GM12878 (cell line): ENCODE measurements around the gene DPF3. TPM values are rescaled to one million over a fixed set of nuclear protein-coding genes. Genes with fewer than 3 reads are reported as not detected.

Source experiments
- ATF7 ChIP-seq: fragments of 450-650 bp; IDR thresholded peaks from 2 replicates; pipeline ENCODE4 v1.6.1; 2016; ENCODE audit warnings: low read depth, mild to moderate bottlenecking
- CBFB ChIP-seq: IDR thresholded peaks from 2 replicates; pipeline ENCODE4 v1.6.1; 2016; ENCODE audit warnings: antibody characterized with exemption, low read depth
- IRF4 ChIP-seq: IDR thresholded peaks from 2 replicates; pipeline ENCODE4 v1.6.1; 2011; ENCODE audit warnings: low read depth, low read length
- MYC ChIP-seq: IDR thresholded peaks from 2 replicates; pipeline ENCODE4 v1.6.1; 2011; ENCODE audit warnings: mild to moderate bottlenecking, low read length, moderate library complexity, inconsistent platforms; ENCODE audit not compliant: insufficient read depth, insufficient replicate concordance, insufficient read length, severe bottlenecking
- RB1 ChIP-seq: fragments of 450-650 bp; formaldehyde crosslinking; IDR thresholded peaks from 2 replicates; pipeline ENCODE4 v1.6.1; 2017; ENCODE audit warnings: mild to moderate bottlenecking, borderline replicate concordance
- RUNX3 ChIP-seq: IDR thresholded peaks from 2 replicates; pipeline ENCODE4 v1.6.1; 2012; ENCODE audit warnings: low read length, inconsistent platforms
- SMAD5 ChIP-seq: IDR thresholded peaks from 2 replicates; pipeline ENCODE4 v1.6.1; 2016; ENCODE audit warnings: antibody characterized with exemption, low read depth
- SMARCA5 ChIP-seq: fragments of 450-650 bp; IDR thresholded peaks from 2 replicates; pipeline ENCODE4 v1.6.1; 2017; ENCODE audit warnings: mild to moderate bottlenecking
- SPI1 ChIP-seq: IDR thresholded peaks from 2 replicates; pipeline ENCODE4 v1.6.1; 2011; ENCODE audit warnings: low read depth, mild to moderate bottlenecking, low read length, moderate library complexity, borderline replicate concordance; ENCODE audit not compliant: insufficient read depth
- STAT1 ChIP-seq: fragments of 450-650 bp; conservative IDR thresholded peaks from 2 replicates; pipeline ENCODE4 v1.6.1; 2014; ENCODE audit warnings: antibody characterized with exemption, mild to moderate bottlenecking
- TARDBP ChIP-seq: IDR thresholded peaks from 2 replicates; pipeline ENCODE4 v1.6.1; 2016; ENCODE audit warnings: borderline replicate concordance
- ZBED1 ChIP-seq: IDR thresholded peaks from 2 replicates; pipeline ENCODE4 v1.6.1; 2016; ENCODE audit warnings: borderline replicate concordance
- ZNF622 ChIP-seq: fragments of 450-650 bp; IDR thresholded peaks from 2 replicates; pipeline ENCODE4 v1.6.1; 2017; ENCODE audit warnings: mild to moderate bottlenecking, inconsistent platforms
- polyA plus RNA-seq, 11 experiments: library from polyadenylated mRNA; depleted of rRNA in 4 of 11; unstranded in 6 of 11; stranded (reverse) in 5 of 11; fragments of >200 nt; fragmentation: Nextera tagmentation in 4 of 11; fragmentation: Illumina TruSeq in 1 of 11; extraction: Ambion mirVana in 4 of 11; extraction: Trizol in 1 of 11; gene quantifications; 1 replicate in 1 of 11; 2 replicates in 10 of 11; pipeline versions ENCODE4 v1.2.1 to v1.2.3, GENCODE V29; 2011 to 2016; ENCODE audit warnings: inconsistent platforms in 2 of 11, missing spikeins in 2 of 11, low read depth in 1 of 11
- total RNA-seq, 4 experiments: library from RNA; depleted of rRNA in 3 of 4; stranded (reverse); fragments of >200 nt in 3 of 4; fragmentation: Illumina TruSeq in 1 of 4; extraction: Trizol in 1 of 4; gene quantifications; 2 replicates each; pipeline versions ENCODE4 v1.2.1 to v1.2.3, GENCODE V29; 2013 to 2021
- TF ChIP-seq, protein P1 (sequence below): fragments of 450-650 bp; IDR thresholded peaks from 2 replicates; pipeline ENCODE4 v1.6.1; 2017; ENCODE audit warnings: low read depth, mild to moderate bottlenecking, moderate library complexity
- TF ChIP-seq, protein P2 (sequence below): fragments of 450-650 bp; conservative IDR thresholded peaks from 2 replicates; pipeline ENCODE4 v1.6.1; 2017; ENCODE audit warnings: mild to moderate bottlenecking, moderate library complexity
- TF ChIP-seq, protein P3 (sequence below): fragments of 450-650 bp; formaldehyde crosslinking; IDR thresholded peaks from 2 replicates; pipeline ENCODE4 v1.4.0; 2020; ENCODE audit warnings: mild to moderate bottlenecking, moderate library complexity
- TF ChIP-seq, protein P4 (sequence below): fragments of 450-650 bp; IDR thresholded peaks from 2 replicates; pipeline ENCODE4 v1.6.1; 2017; ENCODE audit warnings: mild to moderate bottlenecking
- TF ChIP-seq, protein P5 (sequence below): fragments of 450-650 bp; formaldehyde crosslinking; IDR thresholded peaks from 2 replicates; pipeline ENCODE4 v1.4.0; 2022; ENCODE audit warnings: mild to moderate bottlenecking, moderate library complexity

Gene DPF3
- total and polyA plus RNA-seq, 10 of the 15 experiments (the other 5 are each of a cell fraction or from before 2014, with no cell fraction given) = 0.69 to 8.0 (median 2.2) TPM

DNA sequence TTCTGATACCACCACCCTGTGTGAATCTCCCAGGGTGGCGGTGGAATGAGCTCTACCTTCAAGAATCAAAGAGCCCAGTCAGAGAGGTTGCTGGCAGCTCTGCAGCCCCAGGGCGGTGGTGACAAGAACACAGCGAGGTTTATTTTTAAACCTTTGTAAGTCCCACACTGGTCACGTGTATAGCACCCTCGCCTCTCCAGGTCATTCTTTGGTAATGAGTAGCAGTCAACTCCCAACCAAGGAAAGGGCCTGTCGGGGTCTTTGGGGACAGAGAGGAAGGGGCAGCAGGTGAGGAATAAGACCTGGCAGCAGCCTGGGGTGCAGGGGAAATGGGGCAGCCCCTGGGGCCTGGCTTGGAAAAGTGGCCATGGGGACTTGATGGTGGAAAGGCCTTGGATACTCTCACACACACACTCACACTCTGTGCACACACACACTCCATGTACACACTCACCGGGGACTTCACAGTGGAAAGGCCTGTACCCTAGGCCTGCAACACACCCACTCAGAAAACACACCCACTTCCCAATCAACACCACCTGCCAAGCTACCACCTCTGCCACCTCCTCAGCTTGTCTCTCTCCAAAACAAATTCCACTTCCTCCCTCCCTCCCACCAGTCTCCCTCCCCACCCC is 178.6 kb downstream of the DPF3 start (continued):
- TF ChIP-seq RB1 = no peak
- TF ChIP-seq TARDBP = no peak
- TF ChIP-seq MYC = no peak
- TF ChIP-seq CBFB = no peak
- no peak for TF ChIP-seq ZBED1
- TF ChIP-seq, protein P1, sequence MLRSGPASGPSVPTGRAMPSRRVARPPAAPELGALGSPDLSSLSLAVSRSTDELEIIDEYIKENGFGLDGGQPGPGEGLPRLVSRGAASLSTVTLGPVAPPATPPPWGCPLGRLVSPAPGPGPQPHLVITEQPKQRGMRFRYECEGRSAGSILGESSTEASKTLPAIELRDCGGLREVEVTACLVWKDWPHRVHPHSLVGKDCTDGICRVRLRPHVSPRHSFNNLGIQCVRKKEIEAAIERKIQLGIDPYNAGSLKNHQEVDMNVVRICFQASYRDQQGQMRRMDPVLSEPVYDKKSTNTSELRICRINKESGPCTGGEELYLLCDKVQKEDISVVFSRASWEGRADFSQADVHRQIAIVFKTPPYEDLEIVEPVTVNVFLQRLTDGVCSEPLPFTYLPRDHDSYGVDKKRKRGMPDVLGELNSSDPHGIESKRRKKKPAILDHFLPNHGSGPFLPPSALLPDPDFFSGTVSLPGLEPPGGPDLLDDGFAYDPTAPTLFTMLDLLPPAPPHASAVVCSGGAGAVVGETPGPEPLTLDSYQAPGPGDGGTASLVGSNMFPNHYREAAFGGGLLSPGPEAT = peak; percentile 57; the same call in 1 of the 2 replicates
- peak; percentile 50 for TF ChIP-seq SMARCA5
- TF ChIP-seq RUNX3 = no peak
- TF ChIP-seq, protein P2, sequence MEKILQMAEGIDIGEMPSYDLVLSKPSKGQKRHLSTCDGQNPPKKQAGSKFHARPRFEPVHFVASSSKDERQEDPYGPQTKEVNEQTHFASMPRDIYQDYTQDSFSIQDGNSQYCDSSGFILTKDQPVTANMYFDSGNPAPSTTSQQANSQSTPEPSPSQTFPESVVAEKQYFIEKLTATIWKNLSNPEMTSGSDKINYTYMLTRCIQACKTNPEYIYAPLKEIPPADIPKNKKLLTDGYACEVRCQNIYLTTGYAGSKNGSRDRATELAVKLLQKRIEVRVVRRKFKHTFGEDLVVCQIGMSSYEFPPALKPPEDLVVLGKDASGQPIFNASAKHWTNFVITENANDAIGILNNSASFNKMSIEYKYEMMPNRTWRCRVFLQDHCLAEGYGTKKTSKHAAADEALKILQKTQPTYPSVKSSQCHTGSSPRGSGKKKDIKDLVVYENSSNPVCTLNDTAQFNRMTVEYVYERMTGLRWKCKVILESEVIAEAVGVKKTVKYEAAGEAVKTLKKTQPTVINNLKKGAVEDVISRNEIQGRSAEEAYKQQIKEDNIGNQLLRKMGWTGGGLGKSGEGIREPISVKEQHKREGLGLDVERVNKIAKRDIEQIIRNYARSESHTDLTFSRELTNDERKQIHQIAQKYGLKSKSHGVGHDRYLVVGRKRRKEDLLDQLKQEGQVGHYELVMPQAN = 0 out of 2 replicates have a peak, but pooled peaks have one; percentile 49
- TF ChIP-seq ZNF622 = no peak
- TF ChIP-seq ATF7 = peak; percentile 47; the same call in 1 of the 2 replicates
- peak; percentile 9; the same call in 1 of the 2 replicates for TF ChIP-seq SPI1
- TF ChIP-seq, protein P3, sequence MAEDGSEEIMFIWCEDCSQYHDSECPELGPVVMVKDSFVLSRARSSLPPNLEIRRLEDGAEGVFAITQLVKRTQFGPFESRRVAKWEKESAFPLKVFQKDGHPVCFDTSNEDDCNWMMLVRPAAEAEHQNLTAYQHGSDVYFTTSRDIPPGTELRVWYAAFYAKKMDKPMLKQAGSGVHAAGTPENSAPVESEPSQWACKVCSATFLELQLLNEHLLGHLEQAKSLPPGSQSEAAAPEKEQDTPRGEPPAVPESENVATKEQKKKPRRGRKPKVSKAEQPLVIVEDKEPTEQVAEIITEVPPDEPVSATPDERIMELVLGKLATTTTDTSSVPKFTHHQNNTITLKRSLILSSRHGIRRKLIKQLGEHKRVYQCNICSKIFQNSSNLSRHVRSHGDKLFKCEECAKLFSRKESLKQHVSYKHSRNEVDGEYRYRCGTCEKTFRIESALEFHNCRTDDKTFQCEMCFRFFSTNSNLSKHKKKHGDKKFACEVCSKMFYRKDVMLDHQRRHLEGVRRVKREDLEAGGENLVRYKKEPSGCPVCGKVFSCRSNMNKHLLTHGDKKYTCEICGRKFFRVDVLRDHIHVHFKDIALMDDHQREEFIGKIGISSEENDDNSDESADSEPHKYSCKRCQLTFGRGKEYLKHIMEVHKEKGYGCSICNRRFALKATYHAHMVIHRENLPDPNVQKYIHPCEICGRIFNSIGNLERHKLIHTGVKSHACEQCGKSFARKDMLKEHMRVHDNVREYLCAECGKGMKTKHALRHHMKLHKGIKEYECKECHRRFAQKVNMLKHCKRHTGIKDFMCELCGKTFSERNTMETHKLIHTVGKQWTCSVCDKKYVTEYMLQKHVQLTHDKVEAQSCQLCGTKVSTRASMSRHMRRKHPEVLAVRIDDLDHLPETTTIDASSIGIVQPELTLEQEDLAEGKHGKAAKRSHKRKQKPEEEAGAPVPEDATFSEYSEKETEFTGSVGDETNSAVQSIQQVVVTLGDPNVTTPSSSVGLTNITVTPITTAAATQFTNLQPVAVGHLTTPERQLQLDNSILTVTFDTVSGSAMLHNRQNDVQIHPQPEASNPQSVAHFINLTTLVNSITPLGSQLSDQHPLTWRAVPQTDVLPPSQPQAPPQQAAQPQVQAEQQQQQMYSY (CRISPR knock-in tag) = no peak
- TF ChIP-seq, protein P4, sequence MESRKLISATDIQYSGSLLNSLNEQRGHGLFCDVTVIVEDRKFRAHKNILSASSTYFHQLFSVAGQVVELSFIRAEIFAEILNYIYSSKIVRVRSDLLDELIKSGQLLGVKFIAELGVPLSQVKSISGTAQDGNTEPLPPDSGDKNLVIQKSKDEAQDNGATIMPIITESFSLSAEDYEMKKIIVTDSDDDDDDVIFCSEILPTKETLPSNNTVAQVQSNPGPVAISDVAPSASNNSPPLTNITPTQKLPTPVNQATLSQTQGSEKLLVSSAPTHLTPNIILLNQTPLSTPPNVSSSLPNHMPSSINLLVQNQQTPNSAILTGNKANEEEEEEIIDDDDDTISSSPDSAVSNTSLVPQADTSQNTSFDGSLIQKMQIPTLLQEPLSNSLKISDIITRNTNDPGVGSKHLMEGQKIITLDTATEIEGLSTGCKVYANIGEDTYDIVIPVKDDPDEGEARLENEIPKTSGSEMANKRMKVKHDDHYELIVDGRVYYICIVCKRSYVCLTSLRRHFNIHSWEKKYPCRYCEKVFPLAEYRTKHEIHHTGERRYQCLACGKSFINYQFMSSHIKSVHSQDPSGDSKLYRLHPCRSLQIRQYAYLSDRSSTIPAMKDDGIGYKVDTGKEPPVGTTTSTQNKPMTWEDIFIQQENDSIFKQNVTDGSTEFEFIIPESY = no peak
- TF ChIP-seq STAT1 = no peak
- no peak for TF ChIP-seq SMAD5
- no peak for TF ChIP-seq IRF4
- TF ChIP-seq, protein P5, sequence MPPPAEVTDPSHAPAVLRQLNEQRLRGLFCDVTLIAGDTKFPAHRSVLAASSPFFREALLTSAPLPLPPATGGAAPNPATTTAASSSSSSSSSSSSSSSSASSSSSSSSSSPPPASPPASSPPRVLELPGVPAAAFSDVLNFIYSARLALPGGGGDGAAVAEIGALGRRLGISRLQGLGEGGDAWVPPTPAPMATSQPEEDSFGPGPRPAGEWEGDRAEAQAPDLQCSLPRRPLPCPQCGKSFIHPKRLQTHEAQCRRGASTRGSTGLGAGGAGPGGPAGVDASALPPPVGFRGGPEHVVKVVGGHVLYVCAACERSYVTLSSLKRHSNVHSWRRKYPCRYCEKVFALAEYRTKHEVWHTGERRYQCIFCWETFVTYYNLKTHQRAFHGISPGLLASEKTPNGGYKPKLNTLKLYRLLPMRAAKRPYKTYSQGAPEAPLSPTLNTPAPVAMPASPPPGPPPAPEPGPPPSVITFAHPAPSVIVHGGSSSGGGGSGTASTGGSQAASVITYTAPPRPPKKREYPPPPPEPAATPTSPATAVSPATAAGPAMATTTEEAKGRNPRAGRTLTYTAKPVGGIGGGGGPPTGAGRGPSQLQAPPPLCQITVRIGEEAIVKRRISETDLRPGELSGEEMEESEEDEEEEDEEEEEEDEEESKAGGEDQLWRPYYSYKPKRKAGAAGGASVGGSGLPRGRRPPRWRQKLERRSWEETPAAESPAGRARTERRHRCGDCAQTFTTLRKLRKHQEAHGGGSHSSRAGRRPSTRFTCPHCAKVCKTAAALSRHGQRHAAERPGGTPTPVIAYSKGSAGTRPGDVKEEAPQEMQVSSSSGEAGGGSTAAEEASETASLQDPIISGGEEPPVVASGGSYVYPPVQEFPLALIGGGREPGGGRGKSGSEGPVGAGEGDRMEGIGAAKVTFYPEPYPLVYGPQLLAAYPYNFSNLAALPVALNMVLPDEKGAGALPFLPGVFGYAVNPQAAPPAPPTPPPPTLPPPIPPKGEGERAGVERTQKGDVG = no peak
